IMR-90 (cell line): ENCODE results near the gene SPPL2C. TPM values are rescaled to one million over a fixed set of nuclear protein-coding genes. Genes with fewer than 3 reads are reported as not detected.
"Not testable (repeated sequence)": the region's sequence is repeated elsewhere in the genome, so short reads cannot be mapped to it uniquely, and the experiment has no call there.

Experiments used
- ATAC-seq: fragments of 200-7000 bp; cut with Tn5 transposase; 2 replicates; pipeline ENCODE4 v1.9.1; 2020; ENCODE audit warnings: low read depth, mild to moderate bottlenecking, moderate library complexity
- BruUV-seq: library from RNA; stranded (reverse); fragments of 400-500 nt; replicated peaks from 2 replicates; lab custom pipeline; 2021; lab: Mats Ljungman, UMichigan
- CTCF ChIA-PET: fragments of 300-600 bp; formaldehyde crosslinking; extraction: SDS; loops from one replicate; lab custom pipeline; 2021; ENCODE audit warnings: antibody characterized with exemption; lab: Yijun Ruan, JAX
- POLR2A ChIA-PET: fragments of 300-600 bp; sonication (Branson Sonifier 250); formaldehyde crosslinking; loops from one replicate; lab custom pipeline; 2022; ENCODE audit warnings: antibody characterized with exemption; ENCODE audit not compliant: unreplicated experiment; lab: Charles Lee
- DNase-seq: peaks from one replicate; pipeline ENCODE4 v3.0.0; 2013
- H2AFZ ChIP-seq: replicated peaks from 2 replicates; pipeline ENCODE3; 2013; ENCODE audit warnings: low read length, mild to moderate bottlenecking; ENCODE audit not compliant: poor library complexity
- H2AK5ac ChIP-seq: 2 replicates; pipeline ENCODE4 v1.6.1; 2013; ENCODE audit warnings: low read depth, low read length, inconsistent platforms
- H2AK9ac ChIP-seq: replicated peaks from 2 replicates; pipeline ENCODE3; 2013; ENCODE audit warnings: mild to moderate bottlenecking, low read depth, low read length, moderate library complexity; ENCODE audit not compliant: poor library complexity
- H2BK120ac ChIP-seq: 2 replicates; pipeline ENCODE4 v1.6.1; 2013; ENCODE audit warnings: low read depth, low read length, inconsistent platforms
- H2BK15ac ChIP-seq: 3 replicates; pipeline ENCODE4 v1.6.1; 2013; ENCODE audit warnings: low read depth, low read length, inconsistent platforms
- H2BK20ac ChIP-seq: 2 replicates; pipeline ENCODE4 v1.6.1; 2013; ENCODE audit warnings: low read depth, mild to moderate bottlenecking, inconsistent platforms, low read length, moderate library complexity
- H2BK5ac ChIP-seq: 2 replicates; pipeline ENCODE4 v1.6.1; 2013; ENCODE audit warnings: mild to moderate bottlenecking, low read depth, low read length, inconsistent platforms; ENCODE audit not compliant: poor library complexity, severe bottlenecking
- H3K14ac ChIP-seq: replicated peaks from 2 replicates; pipeline ENCODE4 v1.6.1; 2013; ENCODE audit warnings: low read depth, low read length, inconsistent platforms
- H3K18ac ChIP-seq: 2 replicates; pipeline ENCODE4 v1.6.1; 2013; ENCODE audit warnings: low read depth, low read length, control low read depth
- H3K23ac ChIP-seq: 2 replicates; pipeline ENCODE4 v1.6.1; 2013; ENCODE audit warnings: low read depth, low read length, inconsistent platforms
- H3K27ac ChIP-seq: 2 replicates; pipeline ENCODE4 v1.5.1; 2013; ENCODE audit warnings: mild to moderate bottlenecking, control low read depth, low read length; ENCODE audit not compliant: insufficient read depth
- H3K27me3 ChIP-seq: 2 replicates; pipeline ENCODE4 v1.6.1; 2013; ENCODE audit warnings: low read length; ENCODE audit not compliant: control insufficient read depth, insufficient read depth
- H3K36me3 ChIP-seq: 2 replicates; pipeline ENCODE4 v1.6.1; 2013; ENCODE audit warnings: low read length, mixed read lengths; ENCODE audit not compliant: control insufficient read depth, insufficient read depth
- H3K4ac ChIP-seq: 2 replicates; pipeline ENCODE4 v1.6.1; 2013; ENCODE audit warnings: low read depth, low read length, inconsistent platforms
- H3K4me1 ChIP-seq: 2 replicates; pipeline ENCODE4 v1.6.1; 2013; ENCODE audit warnings: low read length, mixed read lengths; ENCODE audit not compliant: control insufficient read depth, insufficient read depth
- H3K4me2 ChIP-seq: 2 replicates; pipeline ENCODE4 v1.6.1; 2013; ENCODE audit warnings: low read depth, mild to moderate bottlenecking, control low read depth, low read length, moderate library complexity
- H3K4me3 ChIP-seq: 2 replicates; pipeline ENCODE4 v1.5.1; 2013; ENCODE audit warnings: low read depth, mild to moderate bottlenecking, control low read depth, low read length, moderate library complexity; ENCODE audit not compliant: insufficient read depth
- H3K56ac ChIP-seq: 2 replicates; pipeline ENCODE4 v1.6.1; 2013; ENCODE audit warnings: low read length, inconsistent platforms; ENCODE audit not compliant: insufficient read depth; ENCODE audit errors: extremely low read depth
- H3K79me1 ChIP-seq, 2 experiments: 2 replicates each; pipeline ENCODE4 v1.6.1; 2013; ENCODE audit warnings: low read length in 2 of 2, inconsistent platforms in 1 of 2, low read depth in 1 of 2
- H3K9ac ChIP-seq: 2 replicates; pipeline ENCODE4 v1.6.1; 2013; ENCODE audit warnings: low read depth, low read length, control low read depth
- H3K9me1 ChIP-seq: 2 replicates; pipeline ENCODE4 v1.6.1; 2013; ENCODE audit warnings: low read length, inconsistent platforms; ENCODE audit not compliant: insufficient read depth
- H3K9me3 ChIP-seq: 2 replicates; pipeline ENCODE4 v1.6.1; 2013; ENCODE audit warnings: low read length; ENCODE audit not compliant: control insufficient read depth, insufficient read depth
- H4K20me1 ChIP-seq: 2 replicates; pipeline ENCODE4 v1.6.1; 2013; ENCODE audit warnings: low read length, inconsistent platforms; ENCODE audit not compliant: insufficient read depth
- H4K5ac ChIP-seq: 2 replicates; pipeline ENCODE4 v1.6.1; 2013; ENCODE audit warnings: mild to moderate bottlenecking, low read depth, low read length, control low read depth
- H4K8ac ChIP-seq, 2 experiments: 2 replicates each; pipeline ENCODE4 v1.6.1; 2013; ENCODE audit warnings: low read depth in 2 of 2, low read length in 2 of 2, control low read depth in 1 of 2, inconsistent platforms in 1 of 2
- H4K91ac ChIP-seq: 2 replicates; pipeline ENCODE4 v1.6.1; 2013; ENCODE audit warnings: low read depth, low read length, inconsistent platforms; ENCODE audit not compliant: insufficient read depth
- MAFK ChIP-seq: IDR thresholded peaks from 2 replicates; pipeline ENCODE4 v1.6.1; 2012; ENCODE audit warnings: low read depth, low read length, improper control_type of control experiment
- WGBS, 2 experiments: methylation state at CpG; one replicate each; pipeline versions ENCODE4 v1.1.5 to v1.1.7; 2013; ENCODE audit warnings: missing lambda C conversion rate in 2 of 2; ENCODE audit not compliant: insufficient read length in 1 of 2; ENCODE audit errors: extremely low coverage in 2 of 2; 5-methylcytosine and 5-hydroxymethylcytosine counted together
- dilution Hi-C: fragments of 300-500 bp; cut with HindIII; formaldehyde crosslinking; loops from one replicate; pipeline ENCODE4 v1.14.3; 2018; ENCODE audit warnings: low sequenced_read_pairs; ENCODE audit not compliant: unreplicated experiment
- in situ Hi-C: fragments of 300-500 bp; cut with MboI; formaldehyde crosslinking; loops from 3 replicates; pipeline ENCODE4 v1.14.3; 2019; ENCODE audit warnings: low sequenced_read_pairs, inconsistent platforms, mixed read lengths
- intact Hi-C: fragments of 100-400 bp; cut with micrococcal nuclease; formaldehyde crosslinking; loops from 2 replicates; pipeline ENCODE4 v1.10.0; 2022
- polyA plus RNA-seq, 3 experiments: library from polyadenylated mRNA; depleted of rRNA; stranded (reverse); fragments of >200 nt; gene quantifications; 2 replicates each; pipeline ENCODE4 v1.2.3, GENCODE V29; 2012; ENCODE audit warnings: low replicate concordance in 1 of 3
- total RNA-seq: library from RNA; depleted of rRNA; stranded (reverse); fragments of >200 nt; gene quantifications from 2 replicates; pipeline ENCODE4 v1.2.3, GENCODE V29; 2012

SPPL2C gene
- total and polyA plus RNA-seq, 2 of the 4 experiments (the other 2 are of a cell fraction): not detected

GRCh38 chr17:45862127-45862526 is 17.4 kb downstream of the SPPL2C start:
- H2AK5ac ChIP-seq, H3K4me2 ChIP-seq, H2BK120ac ChIP-seq, H3K79me1 ChIP-seq, H3K9me1 ChIP-seq, H4K91ac ChIP-seq, H3K4ac ChIP-seq, intact Hi-C loops, in situ Hi-C loops, DNase-seq, H2BK5ac ChIP-seq, H2BK15ac ChIP-seq, H3K4me3 ChIP-seq, ATAC-seq, H4K20me1 ChIP-seq, H3K9me3 ChIP-seq, H3K14ac ChIP-seq, H3K56ac ChIP-seq, H3K18ac ChIP-seq, H2AFZ ChIP-seq, H3K36me3 ChIP-seq, H2AK9ac ChIP-seq, POLR2A ChIA-PET, H2BK20ac ChIP-seq, H3K23ac ChIP-seq, H3K27ac ChIP-seq, H3K4me1 ChIP-seq, BruUV-seq, H3K9ac ChIP-seq, H4K5ac ChIP-seq, H4K8ac ChIP-seq: not testable (repeated sequence)
- dilution Hi-C loops: loop anchor here (25.0 kb wide), 1 partner anchor 225 kb away; no protein-coding TSS in a partner anchor
- TF ChIP-seq MAFK: peak; percentile 73
- CTCF ChIA-PET: interaction anchor here (0.6 kb wide), 1 partner anchor 30 kb away, joined by 3 read pairs; no protein-coding TSS in a partner anchor
- H3K27me3 ChIP-seq: peaks cover 12% of the 10 kb centered on the region
- no CpG with 5 or more reads among the region's 9 CpGs for WGBS, 2 experiments
